ENCODE measurements around the gene KCNC3. TPM values are rescaled to one million over a fixed set of nuclear protein-coding genes. Genes with fewer than 3 reads are reported as not detected.
A peak's percentile ranks its signal among the peaks of the same experiment; 100 is the strongest.

Gene KCNC3
- total and polyA plus RNA-seq, 10 of the 15 experiments (the other 5 are each of a cell fraction or from before 2014, with no cell fraction given), result 0.08 to 3.8 (median 0.44) TPM; not detected in 2

DNA sequence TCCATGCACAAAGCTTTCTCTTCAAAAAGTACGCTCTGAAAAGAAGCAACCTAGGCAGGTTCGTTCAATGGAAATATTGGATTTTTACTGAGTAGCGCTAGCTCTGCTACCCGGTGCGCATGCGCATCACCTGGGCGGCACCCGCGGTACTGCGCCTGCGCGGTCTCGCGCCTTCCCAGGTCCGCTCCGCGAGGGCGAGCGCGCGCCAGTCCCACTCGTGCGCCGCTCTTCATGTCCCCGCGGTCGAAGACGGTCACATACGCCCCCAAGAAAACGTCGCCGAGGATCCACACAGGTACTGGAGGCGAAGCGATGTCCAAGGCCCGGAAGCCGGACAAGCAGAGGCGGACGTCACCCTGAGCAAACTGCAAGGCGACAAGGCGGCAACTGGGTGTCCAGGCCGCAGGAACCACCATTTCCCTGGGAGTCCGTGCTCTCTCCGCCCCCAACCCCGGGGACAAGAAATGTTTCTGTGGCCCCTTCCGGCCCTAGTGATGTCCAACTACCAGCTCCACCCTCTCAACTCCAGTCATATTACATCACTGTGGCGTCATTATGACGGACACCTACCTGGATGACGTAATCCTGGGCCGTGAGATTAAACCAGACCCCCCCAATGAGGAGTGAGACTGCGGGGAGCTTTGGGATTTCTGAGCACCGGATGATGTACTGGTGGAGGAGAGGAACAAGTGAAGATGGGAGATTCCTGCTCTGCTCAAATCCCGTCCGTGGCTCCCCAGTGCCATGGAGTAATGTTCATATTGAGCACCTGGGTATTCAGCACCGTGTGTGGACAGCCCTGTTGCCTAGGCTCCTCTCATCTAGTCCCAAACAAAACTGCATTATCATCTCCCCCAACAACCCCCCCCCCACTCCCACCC lies 4.8 kb upstream of the KCNC3 start (continued):
- TF ChIP-seq, protein P1, sequence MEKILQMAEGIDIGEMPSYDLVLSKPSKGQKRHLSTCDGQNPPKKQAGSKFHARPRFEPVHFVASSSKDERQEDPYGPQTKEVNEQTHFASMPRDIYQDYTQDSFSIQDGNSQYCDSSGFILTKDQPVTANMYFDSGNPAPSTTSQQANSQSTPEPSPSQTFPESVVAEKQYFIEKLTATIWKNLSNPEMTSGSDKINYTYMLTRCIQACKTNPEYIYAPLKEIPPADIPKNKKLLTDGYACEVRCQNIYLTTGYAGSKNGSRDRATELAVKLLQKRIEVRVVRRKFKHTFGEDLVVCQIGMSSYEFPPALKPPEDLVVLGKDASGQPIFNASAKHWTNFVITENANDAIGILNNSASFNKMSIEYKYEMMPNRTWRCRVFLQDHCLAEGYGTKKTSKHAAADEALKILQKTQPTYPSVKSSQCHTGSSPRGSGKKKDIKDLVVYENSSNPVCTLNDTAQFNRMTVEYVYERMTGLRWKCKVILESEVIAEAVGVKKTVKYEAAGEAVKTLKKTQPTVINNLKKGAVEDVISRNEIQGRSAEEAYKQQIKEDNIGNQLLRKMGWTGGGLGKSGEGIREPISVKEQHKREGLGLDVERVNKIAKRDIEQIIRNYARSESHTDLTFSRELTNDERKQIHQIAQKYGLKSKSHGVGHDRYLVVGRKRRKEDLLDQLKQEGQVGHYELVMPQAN (conservative IDR thresholded peaks at IDR 0.05), result no peak
- TF ChIP-seq RFX5 (IDR thresholded peaks at IDR 0.05; ENCODE audit: low read depth, low read length) (no peak), TAF1 (IDR thresholded peaks at IDR 0.05; ENCODE audit: borderline replicate concordance, low read depth, low read length) (no peak), FOXM1 (IDR thresholded peaks at IDR 0.05; ENCODE audit: low read depth, low read length) (no peak), RAD21 (IDR thresholded peaks at IDR 0.05; ENCODE audit: insufficient read depth, low read depth, low read length) (no peak), SUPT20H (IDR thresholded peaks at IDR 0.05; ENCODE audit: borderline replicate concordance, control insufficient read depth, low read depth, low read length) (no peak), FOXK2 (IDR thresholded peaks at IDR 0.05) (no peak), IKZF1 (conservative IDR thresholded peaks at IDR 0.05) (peak; percentile 94), KAT2A (conservative IDR thresholded peaks at IDR 0.05; ENCODE audit: control insufficient read depth, low read depth, low read length) (no peak), SRF (IDR thresholded peaks at IDR 0.05; ENCODE audit: low read depth in 2 of 2, low read length in 2 of 2) (no peak), EP300 (IDR thresholded peaks at IDR 0.05; ENCODE audit: borderline replicate concordance in 1 of 2, control insufficient read depth in 1 of 2, low read depth in 2 of 2, low read length in 2 of 2) (no peak), BHLHE40 (IDR thresholded peaks at IDR 0.05; ENCODE audit: borderline replicate concordance in 1 of 2, low read depth in 2 of 2, low read length in 1 of 2) (peak in 1 of 2 experiments; percentile 47; a peak in 1 of 4 replicates), SMAD5 (IDR thresholded peaks at IDR 0.05; ENCODE audit: low read depth) (peak; percentile 52; the same call in 1 of the 2 replicates), KLF5 (IDR thresholded peaks at IDR 0.05; ENCODE audit: partially characterized antibody) (no peak), KDM1A (IDR thresholded peaks at IDR 0.05; ENCODE audit: borderline replicate concordance) (no peak), SP1 (IDR thresholded peaks at IDR 0.05; ENCODE audit: low read depth, low read length) (no peak), CREB1 (IDR thresholded peaks at IDR 0.05; ENCODE audit: low read depth) (peak; percentile 89), STAT1 (conservative IDR thresholded peaks at IDR 0.05) (no peak), SMARCA5 (IDR thresholded peaks at IDR 0.05) (no peak), RBBP5 (conservative IDR thresholded peaks at IDR 0.05) (no peak), POLR2AphosphoS2 (IDR thresholded peaks at IDR 0.05; ENCODE audit: low read depth, low read length) (peak; percentile 74), MYC (IDR thresholded peaks at IDR 0.05; ENCODE audit: insufficient read depth, insufficient read length, insufficient replicate concordance, low read length, severe bottlenecking) (no peak), YY1 (IDR thresholded peaks at IDR 0.05; ENCODE audit: low read depth, low read length) (no peak), NR2F1 (conservative IDR thresholded peaks at IDR 0.05) (no peak)
- TF ChIP-seq, protein P2, sequence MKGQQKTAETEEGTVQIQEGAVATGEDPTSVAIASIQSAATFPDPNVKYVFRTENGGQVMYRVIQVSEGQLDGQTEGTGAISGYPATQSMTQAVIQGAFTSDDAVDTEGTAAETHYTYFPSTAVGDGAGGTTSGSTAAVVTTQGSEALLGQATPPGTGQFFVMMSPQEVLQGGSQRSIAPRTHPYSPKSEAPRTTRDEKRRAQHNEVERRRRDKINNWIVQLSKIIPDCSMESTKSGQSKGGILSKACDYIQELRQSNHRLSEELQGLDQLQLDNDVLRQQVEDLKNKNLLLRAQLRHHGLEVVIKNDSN (IDR thresholded peaks at IDR 0.05; ENCODE audit: borderline replicate concordance, extremely low read length, insufficient read depth, low read depth, low read length), result no peak
- TF ChIP-seq, protein P3, sequence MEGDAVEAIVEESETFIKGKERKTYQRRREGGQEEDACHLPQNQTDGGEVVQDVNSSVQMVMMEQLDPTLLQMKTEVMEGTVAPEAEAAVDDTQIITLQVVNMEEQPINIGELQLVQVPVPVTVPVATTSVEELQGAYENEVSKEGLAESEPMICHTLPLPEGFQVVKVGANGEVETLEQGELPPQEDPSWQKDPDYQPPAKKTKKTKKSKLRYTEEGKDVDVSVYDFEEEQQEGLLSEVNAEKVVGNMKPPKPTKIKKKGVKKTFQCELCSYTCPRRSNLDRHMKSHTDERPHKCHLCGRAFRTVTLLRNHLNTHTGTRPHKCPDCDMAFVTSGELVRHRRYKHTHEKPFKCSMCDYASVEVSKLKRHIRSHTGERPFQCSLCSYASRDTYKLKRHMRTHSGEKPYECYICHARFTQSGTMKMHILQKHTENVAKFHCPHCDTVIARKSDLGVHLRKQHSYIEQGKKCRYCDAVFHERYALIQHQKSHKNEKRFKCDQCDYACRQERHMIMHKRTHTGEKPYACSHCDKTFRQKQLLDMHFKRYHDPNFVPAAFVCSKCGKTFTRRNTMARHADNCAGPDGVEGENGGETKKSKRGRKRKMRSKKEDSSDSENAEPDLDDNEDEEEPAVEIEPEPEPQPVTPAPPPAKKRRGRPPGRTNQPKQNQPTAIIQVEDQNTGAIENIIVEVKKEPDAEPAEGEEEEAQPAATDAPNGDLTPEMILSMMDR (IDR thresholded peaks at IDR 0.05 in 2 of 3, conservative IDR thresholded peaks at IDR 0.05 in 1 of 3; ENCODE audit: control insufficient read depth in 2 of 3, extremely low read depth in 1 of 3, insufficient read depth in 1 of 3, low read depth in 3 of 3, low read length in 3 of 3), result no peak
